Right lobe of liver (tissue), 4 donors: ENCODE measurements around the gene GJC2.

ENCODE experiments used
- CTCF ChIP-seq, 4 donors: fragments of 200-600 bp in 3 of 4; fragments of 450-650 bp in 1 of 4; IDR thresholded peaks; one replicate each; pipeline versions ENCODE4 v1.5.1 to v1.8.0; 2016 to 2022; ENCODE audit warnings: antibody characterized with exemption in 4 of 4, mild to moderate bottlenecking in 2 of 4
- POLR2A ChIP-seq: fragments of 450-650 bp; IDR thresholded peaks from one replicate; pipeline ENCODE4 v1.6.1; 2017; ENCODE audit warnings: antibody characterized with exemption, mild to moderate bottlenecking
- donor health status: DM: no; HTN: no; CAD: no.
- donor health status: DM: no; HTN: no; CAD: no.
- donor health status: DM: no; HTN: yes; CAD: no.

- TF ChIP-seq CTCF (IDR thresholded peaks at IDR 0.05) (no peak), POLR2A (no peak)
Measured at GRCh38 chr1:228156941-228157728, 7.4 kb downstream of the GJC2 start.
